Measurements from ENCODE around the gene GFRA4.

Gene GFRA4

GRCh38 chr20:3663858-3664257 lies 659 bp upstream of the GFRA4 start:
- DNase-seq (ENCODE audit: low read depth) = no peak
- no peak for TF ChIP-seq CTCF (conservative IDR thresholded peaks at IDR 0.05; ENCODE audit: low read depth, low read length)
- no peak overlapping the region for H3K4me3 ChIP-seq (ENCODE audit: low read length)

- no peak overlapping the region for H3K4me3 ChIP-seq (ENCODE audit: low read length)
- no peak for TF ChIP-seq CTCF (conservative IDR thresholded peaks at IDR 0.05; ENCODE audit: low read depth, low read length)
- no peak for DNase-seq (ENCODE audit: low read depth)
Measured at GRCh38 chr20:3661814-3662665, 1.2 kb downstream of the GFRA4 start.

- no peak for DNase-seq (ENCODE audit: low read depth)
- TF ChIP-seq CTCF (conservative IDR thresholded peaks at IDR 0.05; ENCODE audit: low read depth, low read length) = no peak
- H3K4me3 ChIP-seq (ENCODE audit: low read length) = no peak overlapping the region
Measured at GRCh38 chr20:3661060-3661813, 2.0 kb downstream of the GFRA4 start.

- no peak for TF ChIP-seq CTCF (conservative IDR thresholded peaks at IDR 0.05; ENCODE audit: low read depth, low read length)
- DNase-seq (ENCODE audit: low read depth) = no peak
- H3K4me3 ChIP-seq (ENCODE audit: low read length) = no peak overlapping the region
Measured at GRCh38 chr20:3660262-3661059, 2.7 kb downstream of the GFRA4 start.

GRCh38 chr20:3659492-3660261 lies 3.5 kb downstream of the GFRA4 start:
- no peak overlapping the region for H3K4me3 ChIP-seq (ENCODE audit: low read length)
- TF ChIP-seq CTCF (conservative IDR thresholded peaks at IDR 0.05; ENCODE audit: low read depth, low read length) = no peak
- no peak for DNase-seq (ENCODE audit: low read depth)

GRCh38 chr20:3658716-3659491 lies 4.3 kb downstream of the GFRA4 start:
- no peak for TF ChIP-seq CTCF (conservative IDR thresholded peaks at IDR 0.05; ENCODE audit: low read depth, low read length)
- DNase-seq (ENCODE audit: low read depth) = no peak
- no peak overlapping the region for H3K4me3 ChIP-seq (ENCODE audit: low read length)

Measured in retinal pigment epithelial cell (primary cell).